ENCODE results near the gene NFKBIE. TPM values are rescaled to one million over a fixed set of nuclear protein-coding genes. Genes with fewer than 3 reads are reported as not detected.

Gene NFKBIE
- total RNA-seq, 1 donor from 2014 or later, result 6.3 TPM

- H3K4me3 ChIP-seq (ENCODE audit: low read length in 3 of 3), result peak overlapping the region in 1 of 3 donors; percentile 49
- peaks cover 53 to 73% (median 69%) of the 10 kb centered on the region in 3 donors for H3K27me3 ChIP-seq (ENCODE audit: control insufficient read depth in 3 of 3, insufficient read depth in 3 of 3, low read length in 3 of 3)
- H3K4me1 ChIP-seq (ENCODE audit: control insufficient read depth in 3 of 3, insufficient read depth in 3 of 3, low read length in 3 of 3), result peaks cover 0 to 5% (median 5%) of the 10 kb centered on the region in 3 donors
- H3K9ac ChIP-seq (ENCODE audit: low read depth in 1 of 3, low read length in 3 of 3), result peak overlapping the region in 1 of 3 donors; percentile 25
- no peaks in the 10 kb centered on the region for H3K36me3 ChIP-seq (ENCODE audit: control insufficient read depth in 3 of 3, insufficient read depth in 3 of 3, low read length in 3 of 3)
- H3K27ac ChIP-seq (ENCODE audit: low read depth, low read length), result no peak overlapping the region
- no peaks in the 10 kb centered on the region for H3K9me3 ChIP-seq (ENCODE audit: control insufficient read depth in 3 of 3, low read length in 3 of 3)
These were observed 10.0 kb upstream of the NFKBIE start for GRCh38 chr6:44275271-44275748.

- peaks cover 59 to 78% (median 71%) of the 10 kb centered on the region in 3 donors for H3K27me3 ChIP-seq (ENCODE audit: control insufficient read depth in 3 of 3, insufficient read depth in 3 of 3, low read length in 3 of 3)
- H3K4me3 ChIP-seq (ENCODE audit: low read length in 3 of 3), result no peak overlapping the region
- H3K27ac ChIP-seq (ENCODE audit: low read depth, low read length), result no peak overlapping the region
- no peaks in the 10 kb centered on the region for H3K9me3 ChIP-seq (ENCODE audit: control insufficient read depth in 3 of 3, low read length in 3 of 3)
- H3K36me3 ChIP-seq (ENCODE audit: control insufficient read depth in 3 of 3, insufficient read depth in 3 of 3, low read length in 3 of 3), result no peaks in the 10 kb centered on the region
- H3K9ac ChIP-seq (ENCODE audit: low read depth in 1 of 3, low read length in 3 of 3), result no peak overlapping the region
- H3K4me1 ChIP-seq (ENCODE audit: control insufficient read depth in 3 of 3, insufficient read depth in 3 of 3, low read length in 3 of 3), result peaks cover 0 to 5% (median 5%) of the 10 kb centered on the region in 3 donors
These were observed 8.3 kb upstream of the NFKBIE start for GRCh38 chr6:44273617-44274016.

GRCh38 chr6:44272999-44273566 lies 7.7 kb upstream of the NFKBIE start:
- Histone ChIP-seq H3K36me3 (ENCODE audit: control insufficient read depth in 3 of 3, insufficient read depth in 3 of 3, low read length in 3 of 3) (no peaks in the 10 kb centered on the region), H3K9me3 (ENCODE audit: control insufficient read depth in 3 of 3, low read length in 3 of 3) (no peaks in the 10 kb centered on the region), H3K27me3 (ENCODE audit: control insufficient read depth in 3 of 3, insufficient read depth in 3 of 3, low read length in 3 of 3) (peaks cover 61 to 78% (median 75%) of the 10 kb centered on the region in 3 donors), H3K27ac (ENCODE audit: low read depth, low read length) (no peak overlapping the region), H3K4me1 (ENCODE audit: control insufficient read depth in 3 of 3, insufficient read depth in 3 of 3, low read length in 3 of 3) (peaks cover 0 to 5% (median 5%) of the 10 kb centered on the region in 3 donors), H3K4me3 (ENCODE audit: low read length in 3 of 3) (no peak overlapping the region), H3K9ac (ENCODE audit: low read depth in 1 of 3, low read length in 3 of 3) (no peak overlapping the region)

- Histone ChIP-seq H3K27me3 (ENCODE audit: control insufficient read depth in 3 of 3, insufficient read depth in 3 of 3, low read length in 3 of 3) (peaks cover 60 to 72% (median 72%) of the 10 kb centered on the region in 3 donors), H3K27ac (ENCODE audit: low read depth, low read length) (no peak overlapping the region)
These were observed 7.2 kb upstream of the NFKBIE start for GRCh38 chr6:44272529-44272928.

GRCh38 chr6:44271914-44272313 lies 6.6 kb upstream of the NFKBIE start:
- Histone ChIP-seq H3K4me3 (ENCODE audit: low read length in 3 of 3) (no peak overlapping the region), H3K4me1 (ENCODE audit: control insufficient read depth in 3 of 3, insufficient read depth in 3 of 3, low read length in 3 of 3) (peaks cover 0 to 5% (median 5%) of the 10 kb centered on the region in 3 donors), H3K9me3 (ENCODE audit: control insufficient read depth in 3 of 3, low read length in 3 of 3) (no peaks in the 10 kb centered on the region), H3K27me3 (ENCODE audit: control insufficient read depth in 3 of 3, insufficient read depth in 3 of 3, low read length in 3 of 3) (peaks cover 53 to 68% (median 68%) of the 10 kb centered on the region in 3 donors), H3K27ac (ENCODE audit: low read depth, low read length) (no peak overlapping the region), H3K9ac (ENCODE audit: low read depth in 1 of 3, low read length in 3 of 3) (no peak overlapping the region), H3K36me3 (ENCODE audit: control insufficient read depth in 3 of 3, insufficient read depth in 3 of 3, low read length in 3 of 3) (no peaks in the 10 kb centered on the region)

More at GRCh38 chr6:44272529-44272928, 7.2 kb upstream of the NFKBIE start:
- Histone ChIP-seq H3K4me3 (ENCODE audit: low read length in 3 of 3) (no peak overlapping the region), H3K9ac (ENCODE audit: low read depth in 1 of 3, low read length in 3 of 3) (no peak overlapping the region), H3K36me3 (ENCODE audit: control insufficient read depth in 3 of 3, insufficient read depth in 3 of 3, low read length in 3 of 3) (no peaks in the 10 kb centered on the region), H3K4me1 (ENCODE audit: control insufficient read depth in 3 of 3, insufficient read depth in 3 of 3, low read length in 3 of 3) (peaks cover 0 to 5% (median 5%) of the 10 kb centered on the region in 3 donors), H3K9me3 (ENCODE audit: control insufficient read depth in 3 of 3, low read length in 3 of 3) (no peaks in the 10 kb centered on the region)

GRCh38 chr6:44271406-44271723 lies 6.0 kb upstream of the NFKBIE start:
- no peaks in the 10 kb centered on the region for H3K9me3 ChIP-seq (ENCODE audit: control insufficient read depth in 3 of 3, low read length in 3 of 3)
- no peak overlapping the region for H3K27ac ChIP-seq (ENCODE audit: low read depth, low read length)
- peaks cover 0 to 5% (median 4%) of the 10 kb centered on the region in 3 donors for H3K4me1 ChIP-seq (ENCODE audit: control insufficient read depth in 3 of 3, insufficient read depth in 3 of 3, low read length in 3 of 3)
- peaks cover 48 to 62% (median 62%) of the 10 kb centered on the region in 3 donors for H3K27me3 ChIP-seq (ENCODE audit: control insufficient read depth in 3 of 3, insufficient read depth in 3 of 3, low read length in 3 of 3)
- H3K9ac ChIP-seq (ENCODE audit: low read depth in 1 of 3, low read length in 3 of 3), result no peak overlapping the region
- no peaks in the 10 kb centered on the region for H3K36me3 ChIP-seq (ENCODE audit: control insufficient read depth in 3 of 3, insufficient read depth in 3 of 3, low read length in 3 of 3)
- no peak overlapping the region for H3K4me3 ChIP-seq (ENCODE audit: low read length in 3 of 3)

GRCh38 chr6:44270526-44271405 lies 5.4 kb upstream of the NFKBIE start:
- H3K27ac ChIP-seq (ENCODE audit: low read depth, low read length), result no peak overlapping the region
- H3K4me3 ChIP-seq (ENCODE audit: low read length in 3 of 3), result no peak overlapping the region
- H3K27me3 ChIP-seq (ENCODE audit: control insufficient read depth in 3 of 3, insufficient read depth in 3 of 3, low read length in 3 of 3), result peaks cover 42 to 61% (median 57%) of the 10 kb centered on the region in 3 donors
- no peaks in the 10 kb centered on the region for H3K9me3 ChIP-seq (ENCODE audit: control insufficient read depth in 3 of 3, low read length in 3 of 3)
- no peaks in the 10 kb centered on the region for H3K36me3 ChIP-seq (ENCODE audit: control insufficient read depth in 3 of 3, insufficient read depth in 3 of 3, low read length in 3 of 3)
- H3K4me1 ChIP-seq (ENCODE audit: control insufficient read depth in 3 of 3, insufficient read depth in 3 of 3, low read length in 3 of 3), result peaks cover 0 to 4% (median 0%) of the 10 kb centered on the region in 3 donors
- H3K9ac ChIP-seq (ENCODE audit: low read depth in 1 of 3, low read length in 3 of 3), result no peak overlapping the region

GRCh38 chr6:44269921-44270525 lies 4.7 kb upstream of the NFKBIE start, which contains the start of gene TMEM151B:
Gene TMEM151B (plus strand): TSS chr6:44270450. CDS start chr6:44270743, 293 bp downstream.
- Histone ChIP-seq H3K36me3 (ENCODE audit: control insufficient read depth in 3 of 3, insufficient read depth in 3 of 3, low read length in 3 of 3) (no peaks in the 10 kb centered on the region), H3K4me1 (ENCODE audit: control insufficient read depth in 3 of 3, insufficient read depth in 3 of 3, low read length in 3 of 3) (peaks cover under 1 to 3% (median 1%) of the 10 kb centered on the region in 3 donors), H3K4me3 (ENCODE audit: low read length in 3 of 3) (no peak within 1 kb of the TSS), H3K27ac (ENCODE audit: low read depth, low read length) (no peak within 1 kb of the TSS), H3K9ac (ENCODE audit: low read depth in 1 of 3, low read length in 3 of 3) (no peak within 1 kb of the TSS), H3K9me3 (ENCODE audit: control insufficient read depth in 3 of 3, low read length in 3 of 3) (no peaks in the 10 kb centered on the region), H3K27me3 (ENCODE audit: control insufficient read depth in 3 of 3, insufficient read depth in 3 of 3, low read length in 3 of 3) (peaks cover 35 to 54% (median 50%) of the 10 kb centered on the region in 3 donors)

- no peaks in the 10 kb centered on the region for H3K36me3 ChIP-seq (ENCODE audit: control insufficient read depth in 3 of 3, insufficient read depth in 3 of 3, low read length in 3 of 3)
- H3K9me3 ChIP-seq (ENCODE audit: control insufficient read depth in 3 of 3, low read length in 3 of 3), result no peaks in the 10 kb centered on the region
- peaks cover 33 to 50% (median 47%) of the 10 kb centered on the region in 3 donors for H3K27me3 ChIP-seq (ENCODE audit: control insufficient read depth in 3 of 3, insufficient read depth in 3 of 3, low read length in 3 of 3)
- H3K4me1 ChIP-seq (ENCODE audit: control insufficient read depth in 3 of 3, insufficient read depth in 3 of 3, low read length in 3 of 3), result peaks cover 8 to 9% (median 8%) of the 10 kb centered on the region in 3 donors
- H3K27ac ChIP-seq (ENCODE audit: low read depth, low read length), result no peak overlapping the region
- no peak overlapping the region for H3K9ac ChIP-seq (ENCODE audit: low read depth in 1 of 3, low read length in 3 of 3)
- no peak overlapping the region for H3K4me3 ChIP-seq (ENCODE audit: low read length in 3 of 3)
These were observed 4.0 kb upstream of the NFKBIE start for GRCh38 chr6:44269178-44269920.
